ENCODE data around the gene CTDSP1.

The CTDSP1 gene

DNA sequence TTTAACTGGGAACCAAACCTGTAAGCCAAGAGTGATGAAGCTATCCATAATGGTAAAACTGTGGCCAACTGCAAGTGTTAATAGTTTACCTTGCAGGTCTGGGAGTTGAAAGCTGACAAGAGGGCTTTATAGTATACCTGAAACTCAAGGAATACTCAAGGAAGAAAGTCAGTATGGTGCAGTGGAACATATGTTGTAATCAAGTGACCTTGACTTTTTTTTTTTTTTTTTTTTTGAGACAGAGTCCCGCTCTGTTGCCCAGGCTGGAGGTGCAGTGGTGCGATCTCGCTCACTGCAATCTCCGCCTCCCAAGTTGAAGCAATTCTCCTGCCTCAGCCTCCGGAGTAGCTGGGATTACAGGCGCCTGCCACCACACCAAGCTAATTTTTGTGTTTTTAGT lies 46.9 kb downstream of the CTDSP1 start:
- no peak overlapping the region for H3K9ac ChIP-seq (ENCODE audit: low read depth, low read length)
- no peaks in the 10 kb centered on the region for H3K79me2 ChIP-seq (ENCODE audit: insufficient read depth, low read length)
- no peak overlapping the region for H3K27ac ChIP-seq (ENCODE audit: low read length)
- no peaks in the 10 kb centered on the region for H3K9me3 ChIP-seq (ENCODE audit: insufficient read depth, low read length, severe bottlenecking)
- TF ChIP-seq EZH2 (IDR thresholded peaks at IDR 0.05; ENCODE audit: borderline replicate concordance, low read depth, low read length, severe bottlenecking) = no peak
- TF ChIP-seq, protein P1, sequence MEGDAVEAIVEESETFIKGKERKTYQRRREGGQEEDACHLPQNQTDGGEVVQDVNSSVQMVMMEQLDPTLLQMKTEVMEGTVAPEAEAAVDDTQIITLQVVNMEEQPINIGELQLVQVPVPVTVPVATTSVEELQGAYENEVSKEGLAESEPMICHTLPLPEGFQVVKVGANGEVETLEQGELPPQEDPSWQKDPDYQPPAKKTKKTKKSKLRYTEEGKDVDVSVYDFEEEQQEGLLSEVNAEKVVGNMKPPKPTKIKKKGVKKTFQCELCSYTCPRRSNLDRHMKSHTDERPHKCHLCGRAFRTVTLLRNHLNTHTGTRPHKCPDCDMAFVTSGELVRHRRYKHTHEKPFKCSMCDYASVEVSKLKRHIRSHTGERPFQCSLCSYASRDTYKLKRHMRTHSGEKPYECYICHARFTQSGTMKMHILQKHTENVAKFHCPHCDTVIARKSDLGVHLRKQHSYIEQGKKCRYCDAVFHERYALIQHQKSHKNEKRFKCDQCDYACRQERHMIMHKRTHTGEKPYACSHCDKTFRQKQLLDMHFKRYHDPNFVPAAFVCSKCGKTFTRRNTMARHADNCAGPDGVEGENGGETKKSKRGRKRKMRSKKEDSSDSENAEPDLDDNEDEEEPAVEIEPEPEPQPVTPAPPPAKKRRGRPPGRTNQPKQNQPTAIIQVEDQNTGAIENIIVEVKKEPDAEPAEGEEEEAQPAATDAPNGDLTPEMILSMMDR (IDR thresholded peaks at IDR 0.05; ENCODE audit: borderline replicate concordance, extremely low read depth, low read length, poor library complexity, severe bottlenecking) = no peak
- no peak overlapping the region for H3K4me3 ChIP-seq (ENCODE audit: low read depth in 1 of 2, low read length in 2 of 2)
- H4K20me1 ChIP-seq (ENCODE audit: insufficient read depth, low read length) = no peaks in the 10 kb centered on the region
- H3K36me3 ChIP-seq (ENCODE audit: insufficient read depth, low read length) = peaks cover 33% of the 10 kb centered on the region
- no peak overlapping the region for H2AFZ ChIP-seq (ENCODE audit: low read depth, low read length)
- no peak for DNase-seq
- no peaks in the 10 kb centered on the region for H3K27me3 ChIP-seq (ENCODE audit: insufficient read depth, low read length, poor library complexity)
- no peak overlapping the region for H3K4me2 ChIP-seq (ENCODE audit: insufficient read depth, low read length)
- ATAC-seq (ENCODE audit: insufficient read depth, low read depth) = no peak
- no peaks in the 10 kb centered on the region for H3K4me1 ChIP-seq (ENCODE audit: insufficient read depth, low read length)

DNA sequence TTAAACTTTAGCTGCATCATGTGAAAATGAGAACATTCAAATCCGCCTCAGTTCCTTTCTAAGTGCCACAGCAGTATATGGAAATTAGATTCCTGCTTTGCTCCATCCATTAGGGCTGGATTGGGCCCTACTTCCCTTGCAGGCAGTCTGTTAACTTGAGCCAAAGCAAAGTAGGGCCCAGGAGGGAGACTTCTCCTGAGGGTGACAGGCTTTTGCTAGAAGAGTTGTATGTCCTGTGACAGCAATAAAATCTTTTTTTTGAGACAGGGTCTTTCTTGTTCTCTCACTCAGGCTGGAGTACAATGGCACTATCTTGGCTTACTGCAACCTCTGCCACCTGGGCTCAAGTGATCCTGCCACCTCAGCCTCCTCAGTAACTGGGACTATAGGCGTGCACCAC lies 47.4 kb downstream of the CTDSP1 start:
- ATAC-seq (ENCODE audit: insufficient read depth, low read depth) = no peak
- Histone ChIP-seq H3K79me2 (ENCODE audit: insufficient read depth, low read length) (no peaks in the 10 kb centered on the region), H3K9me3 (ENCODE audit: insufficient read depth, low read length, severe bottlenecking) (no peaks in the 10 kb centered on the region), H4K20me1 (ENCODE audit: insufficient read depth, low read length) (no peaks in the 10 kb centered on the region), H3K27ac (ENCODE audit: low read length) (no peak overlapping the region), H3K27me3 (ENCODE audit: insufficient read depth, low read length, poor library complexity) (no peaks in the 10 kb centered on the region), H3K4me2 (ENCODE audit: insufficient read depth, low read length) (no peak overlapping the region), H3K9ac (ENCODE audit: low read depth, low read length) (no peak overlapping the region), H3K4me3 (ENCODE audit: low read depth in 1 of 2, low read length in 2 of 2) (no peak overlapping the region), H3K36me3 (ENCODE audit: insufficient read depth, low read length) (peaks cover 38% of the 10 kb centered on the region), H2AFZ (ENCODE audit: low read depth, low read length) (no peak overlapping the region), H3K4me1 (ENCODE audit: insufficient read depth, low read length) (no peaks in the 10 kb centered on the region)
- DNase-seq = no peak
- TF ChIP-seq, protein P1 (IDR thresholded peaks at IDR 0.05; ENCODE audit: borderline replicate concordance, extremely low read depth, low read length, poor library complexity, severe bottlenecking) = no peak
- TF ChIP-seq EZH2 (IDR thresholded peaks at IDR 0.05; ENCODE audit: borderline replicate concordance, low read depth, low read length, severe bottlenecking) = no peak

DNA sequence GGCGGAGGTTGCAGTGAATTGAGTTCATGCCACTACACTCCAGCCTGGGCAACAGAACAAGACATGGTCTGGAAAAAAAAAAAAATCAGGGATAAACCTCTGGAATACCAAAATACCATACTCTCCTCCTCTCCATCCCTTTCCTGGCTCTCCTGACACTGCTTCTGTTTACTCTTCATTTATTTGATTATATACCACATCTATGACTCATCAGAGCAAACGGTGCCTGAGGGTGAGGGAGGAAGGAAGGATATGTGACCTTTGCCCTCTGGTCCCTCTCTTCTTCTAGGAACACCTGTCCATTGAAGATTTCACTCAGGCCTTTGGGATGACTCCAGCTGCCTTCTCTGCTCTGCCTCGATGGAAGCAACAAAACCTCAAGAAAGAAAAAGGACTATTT lies 49.3 kb downstream of the CTDSP1 start:
- no peaks in the 10 kb centered on the region for H3K9me3 ChIP-seq (ENCODE audit: insufficient read depth, low read length, severe bottlenecking)
- peaks cover 55% of the 10 kb centered on the region for H3K36me3 ChIP-seq (ENCODE audit: insufficient read depth, low read length)
- TF ChIP-seq, protein P1 (IDR thresholded peaks at IDR 0.05; ENCODE audit: borderline replicate concordance, extremely low read depth, low read length, poor library complexity, severe bottlenecking) = no peak
- TF ChIP-seq EZH2 (IDR thresholded peaks at IDR 0.05; ENCODE audit: borderline replicate concordance, low read depth, low read length, severe bottlenecking) = no peak
- H2AFZ ChIP-seq (ENCODE audit: low read depth, low read length) = no peak overlapping the region
- ATAC-seq (ENCODE audit: insufficient read depth, low read depth) (no peak), DNase-seq (no peak)
- H3K4me1 ChIP-seq (ENCODE audit: insufficient read depth, low read length) = no peaks in the 10 kb centered on the region
- H4K20me1 ChIP-seq (ENCODE audit: insufficient read depth, low read length) = no peaks in the 10 kb centered on the region
- H3K9ac ChIP-seq (ENCODE audit: low read depth, low read length) = no peak overlapping the region
- H3K79me2 ChIP-seq (ENCODE audit: insufficient read depth, low read length) = no peaks in the 10 kb centered on the region
- H3K4me2 ChIP-seq (ENCODE audit: insufficient read depth, low read length) = no peak overlapping the region
- H3K27ac ChIP-seq (ENCODE audit: low read length) = no peak overlapping the region
- H3K27me3 ChIP-seq (ENCODE audit: insufficient read depth, low read length, poor library complexity) = no peaks in the 10 kb centered on the region
- no peak overlapping the region for H3K4me3 ChIP-seq (ENCODE audit: low read depth in 1 of 2, low read length in 2 of 2)

DNA sequence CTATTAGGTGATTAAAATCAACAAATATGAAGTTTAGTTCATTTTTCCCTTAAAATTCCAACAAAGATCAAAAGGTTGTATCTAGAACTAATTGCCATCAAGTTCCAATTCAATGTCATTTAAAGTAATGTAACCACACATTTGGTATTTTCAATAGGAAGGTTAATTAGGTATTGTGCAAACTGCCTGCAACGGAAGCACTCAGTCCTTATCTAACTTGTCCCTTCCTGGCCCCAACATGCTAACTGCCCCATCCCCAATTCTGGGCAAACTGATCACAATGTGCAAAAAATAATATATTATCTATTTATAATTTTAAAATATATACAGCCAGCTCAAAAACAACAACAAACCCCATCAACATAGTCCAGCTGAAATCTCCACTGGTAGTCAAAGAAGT lies 52.4 kb downstream of the CTDSP1 start:
- H3K36me3 ChIP-seq (ENCODE audit: insufficient read depth, low read length) = peaks cover 84% of the 10 kb centered on the region
- no peak for DNase-seq

More for the DNA sequence above, 52.4 kb downstream of the CTDSP1 start:
- peaks cover 16% of the 10 kb centered on the region for H3K9me3 ChIP-seq (ENCODE audit: insufficient read depth, low read length, severe bottlenecking)
- H3K79me2 ChIP-seq (ENCODE audit: insufficient read depth, low read length) = no peaks in the 10 kb centered on the region
- no peaks in the 10 kb centered on the region for H3K27me3 ChIP-seq (ENCODE audit: insufficient read depth, low read length, poor library complexity)
- H2AFZ ChIP-seq (ENCODE audit: low read depth, low read length) = no peak overlapping the region
- no peak for ATAC-seq (ENCODE audit: insufficient read depth, low read depth)
- H3K4me1 ChIP-seq (ENCODE audit: insufficient read depth, low read length) = no peaks in the 10 kb centered on the region
- no peak overlapping the region for H3K27ac ChIP-seq (ENCODE audit: low read length)
- H4K20me1 ChIP-seq (ENCODE audit: insufficient read depth, low read length) = no peaks in the 10 kb centered on the region
- H3K4me2 ChIP-seq (ENCODE audit: insufficient read depth, low read length) = no peak overlapping the region
- TF ChIP-seq, protein P1 (IDR thresholded peaks at IDR 0.05; ENCODE audit: borderline replicate concordance, extremely low read depth, low read length, poor library complexity, severe bottlenecking) = no peak
- TF ChIP-seq EZH2 (IDR thresholded peaks at IDR 0.05; ENCODE audit: borderline replicate concordance, low read depth, low read length, severe bottlenecking) = no peak
- no peak overlapping the region for H3K9ac ChIP-seq (ENCODE audit: low read depth, low read length)
- no peak overlapping the region for H3K4me3 ChIP-seq (ENCODE audit: low read depth in 1 of 2, low read length in 2 of 2)

Data from DND-41 (cell line).